ENCODE results near the gene GOLGA6L4. TPM values are rescaled to one million over a fixed set of nuclear protein-coding genes. Genes with fewer than 3 reads are reported as not detected.
"Not testable (repeated sequence)": the region's sequence is repeated elsewhere in the genome, so short reads cannot be mapped to it uniquely, and the experiment has no call there.

Gene GOLGA6L4, protein sequence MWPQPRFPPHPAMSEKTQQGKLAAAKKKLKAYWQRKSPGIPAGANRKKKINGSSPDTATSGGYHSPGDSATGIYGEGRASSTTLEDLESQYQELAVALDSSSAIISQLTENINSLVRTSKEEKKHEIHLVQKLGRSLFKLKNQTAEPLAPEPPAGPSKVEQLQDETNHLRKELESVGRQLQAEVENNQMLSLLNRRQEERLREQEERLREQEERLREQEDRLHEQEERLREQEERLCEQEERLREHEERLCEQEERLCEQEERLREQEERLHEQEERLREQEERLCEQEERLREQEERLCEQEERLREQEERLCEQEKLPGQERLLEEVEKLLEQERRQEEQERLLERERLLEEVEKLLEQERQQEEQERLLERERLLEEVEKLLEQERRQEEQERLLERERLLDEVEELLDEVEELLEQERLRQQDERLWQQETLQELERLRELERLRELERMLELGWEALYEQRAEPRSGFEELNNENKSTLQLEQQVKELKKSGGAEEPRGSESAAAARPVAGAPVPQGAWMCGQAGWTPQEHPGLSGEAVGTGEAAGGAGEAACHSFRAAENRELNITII
- total RNA-seq (1 to 10 TPM in 6 of 7 donors, under 1 TPM in 1; 0.51 to 4.4 (median 1.9) TPM), polyA plus RNA-seq (1 to 10 TPM; 1.2 to 3.5 (median 1.5) TPM)
- long read RNA-seq, donor 1 = 0 reads
- long read RNA-seq, donor 2 = 0 reads

DNA sequence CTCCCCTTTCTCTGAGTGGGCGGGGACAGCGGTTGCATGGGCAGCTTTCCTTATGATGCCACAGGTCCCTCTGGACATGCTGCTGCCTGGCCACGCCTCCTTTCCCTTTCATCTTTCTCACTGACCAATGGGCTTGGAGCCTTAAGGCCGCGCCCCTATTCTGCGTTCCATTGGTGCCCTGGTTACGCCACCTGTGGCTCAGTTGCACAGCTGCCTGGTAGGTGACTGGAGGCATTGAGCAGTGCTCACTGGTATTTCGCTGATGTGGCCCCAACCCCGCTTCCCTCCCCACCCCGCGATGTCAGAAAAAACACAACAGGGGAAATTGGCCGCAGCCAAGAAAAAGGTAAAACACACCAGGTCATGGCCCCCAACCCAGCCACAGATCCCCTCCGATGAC is at the start of gene GOLGA6L4:
Gene GOLGA6L4, plus strand, starts transcription at position 201 of the 400 bp plus-strand sequence. Its CDS starts 62 bp downstream, at position 263.
- 96% methylated on average over 7 of the region's 13 CpGs; no CpG with 5 or more reads in 4 of the 5 donors for WGBS, 5 donors

DNA sequence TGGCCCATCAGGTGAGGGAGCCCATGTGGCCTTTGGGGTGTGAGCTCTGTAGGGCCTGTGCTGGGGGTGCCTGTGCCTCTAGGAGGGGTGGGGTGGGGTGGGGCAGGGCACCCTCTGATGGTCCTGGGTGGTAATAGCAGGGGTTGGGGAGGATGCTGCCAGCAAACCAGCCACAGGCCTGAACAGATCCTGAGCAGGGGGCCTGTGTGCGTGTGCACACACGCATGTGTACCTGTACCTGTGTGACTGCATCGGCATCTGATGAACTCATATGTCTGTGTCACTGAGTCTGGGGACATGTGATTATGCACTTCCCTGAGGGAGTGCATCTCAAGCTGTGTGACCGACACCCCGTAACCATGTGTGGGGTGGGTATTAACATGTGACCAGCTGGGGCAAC is 42.6 kb upstream of the GOLGA6L4 start:
- H3K27ac ChIP-seq; H3K4me3 ChIP-seq; H3K4me1 ChIP-seq; H3K27me3 ChIP-seq (replicated peaks in 1 of 7); H3K9me3 ChIP-seq; H3K36me3 ChIP-seq; DNase-seq; intact Hi-C loops (cut with DNase I; ENCODE audit: low total_unique reads): not testable (repeated sequence)
- no CpG with 5 or more reads among the region's 5 CpGs for WGBS, 5 donors

More for the DNA sequence above, at the start of gene GOLGA6L4:
- H3K27me3 ChIP-seq (replicated peaks in 1 of 7); DNase-seq; H3K27ac ChIP-seq; intact Hi-C loops (cut with DNase I; ENCODE audit: low total_unique reads); H3K9me3 ChIP-seq; H3K4me3 ChIP-seq; H3K4me1 ChIP-seq; H3K36me3 ChIP-seq: not testable (repeated sequence)

DNA sequence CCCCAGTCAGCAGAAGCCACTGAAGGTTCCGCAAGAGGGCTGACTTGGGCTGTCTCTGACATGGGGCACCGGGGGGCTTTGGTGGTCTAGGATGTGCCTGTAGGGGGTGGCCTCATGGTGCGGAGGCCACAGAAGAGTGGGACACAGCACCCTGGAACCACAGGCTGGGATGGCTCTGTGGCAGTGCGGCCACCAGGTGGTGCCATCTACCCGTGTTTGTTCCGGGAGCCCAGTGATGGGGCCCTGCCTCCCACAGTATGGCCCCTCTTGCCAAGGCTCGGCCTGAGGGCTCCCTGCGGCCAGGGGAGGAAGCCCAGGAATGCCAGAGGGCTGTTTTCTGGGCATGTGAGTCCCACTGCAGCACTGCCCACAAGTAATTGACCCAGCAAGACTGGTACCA is 40.0 kb upstream of the GOLGA6L4 start:
- DNase-seq; H3K36me3 ChIP-seq; H3K27ac ChIP-seq; H3K4me3 ChIP-seq; intact Hi-C loops (cut with DNase I; ENCODE audit: low total_unique reads); H3K27me3 ChIP-seq (replicated peaks in 1 of 7); H3K4me1 ChIP-seq; H3K9me3 ChIP-seq: not testable (repeated sequence)
- WGBS, 5 donors = no CpG with 5 or more reads among the region's 8 CpGs

DNA sequence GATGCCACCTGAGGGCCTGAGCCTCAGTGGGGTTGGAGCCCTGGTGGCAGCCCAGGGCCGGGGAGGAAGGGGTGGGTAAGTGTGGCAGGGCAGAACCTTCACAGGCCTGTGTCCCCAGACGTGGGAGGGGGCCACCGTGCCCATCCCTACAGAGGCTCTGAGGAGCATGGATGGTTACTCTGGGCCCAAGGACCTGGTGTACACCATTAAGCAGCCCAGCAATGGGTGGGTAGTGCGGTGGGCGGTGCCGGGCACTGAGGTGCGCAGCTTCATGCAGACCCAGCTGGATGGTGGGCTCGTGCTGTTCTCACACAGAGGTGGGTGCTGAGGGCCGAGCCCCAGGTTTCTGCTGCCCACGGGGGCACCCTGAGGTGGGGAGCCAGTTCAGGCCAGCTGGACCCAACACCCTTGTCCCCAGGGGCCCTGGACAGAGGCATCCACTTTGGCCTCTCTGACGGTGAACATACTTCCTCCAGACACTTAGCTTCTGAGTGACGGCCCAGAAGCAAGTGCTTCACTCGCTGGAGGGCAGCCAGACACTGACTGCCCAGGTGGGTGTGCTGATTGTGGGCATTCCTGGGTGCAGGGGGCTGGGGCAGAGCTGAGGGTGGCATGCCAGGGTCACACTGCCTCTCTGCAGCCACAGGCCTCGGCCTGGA is 38.9 kb upstream of the GOLGA6L4 start:
- H3K27me3 ChIP-seq (replicated peaks in 1 of 7); H3K36me3 ChIP-seq; intact Hi-C loops (cut with DNase I; ENCODE audit: low total_unique reads); H3K4me3 ChIP-seq; H3K9me3 ChIP-seq; H3K27ac ChIP-seq; DNase-seq; H3K4me1 ChIP-seq: not testable (repeated sequence)
- no CpG with 5 or more reads among the region's 14 CpGs for WGBS, 5 donors

DNA sequence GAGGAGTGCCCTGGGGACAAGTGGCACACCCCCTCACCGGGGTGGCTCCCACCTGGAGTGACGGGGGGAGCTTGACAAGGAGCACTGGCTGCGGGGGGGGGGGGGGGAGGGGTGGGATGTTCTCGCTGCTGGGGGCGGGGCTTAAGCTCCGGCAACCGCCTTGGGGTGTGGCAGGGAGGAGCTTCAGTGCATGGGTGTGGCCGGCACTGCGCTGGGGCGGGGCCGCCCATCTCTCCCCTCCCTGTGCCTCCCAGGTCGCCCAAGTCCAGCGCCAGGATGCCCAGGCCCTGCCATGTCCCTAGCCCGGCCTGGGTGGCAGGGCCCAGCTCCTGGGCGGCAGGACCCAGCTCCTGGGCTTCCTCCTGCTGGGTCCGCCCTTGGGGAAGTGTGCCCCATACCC is 35.7 kb upstream of the GOLGA6L4 start:
- H3K9me3 ChIP-seq; intact Hi-C loops (cut with DNase I; ENCODE audit: low total_unique reads); H3K36me3 ChIP-seq; H3K27me3 ChIP-seq (replicated peaks in 1 of 7); H3K4me1 ChIP-seq; H3K27ac ChIP-seq; H3K4me3 ChIP-seq: not testable (repeated sequence)
- DNase-seq = peak; percentile 16
- WGBS, 5 donors = 95% methylated on average over 6 of the region's 16 CpGs; no CpG with 5 or more reads in 4 of the 5 donors

DNA sequence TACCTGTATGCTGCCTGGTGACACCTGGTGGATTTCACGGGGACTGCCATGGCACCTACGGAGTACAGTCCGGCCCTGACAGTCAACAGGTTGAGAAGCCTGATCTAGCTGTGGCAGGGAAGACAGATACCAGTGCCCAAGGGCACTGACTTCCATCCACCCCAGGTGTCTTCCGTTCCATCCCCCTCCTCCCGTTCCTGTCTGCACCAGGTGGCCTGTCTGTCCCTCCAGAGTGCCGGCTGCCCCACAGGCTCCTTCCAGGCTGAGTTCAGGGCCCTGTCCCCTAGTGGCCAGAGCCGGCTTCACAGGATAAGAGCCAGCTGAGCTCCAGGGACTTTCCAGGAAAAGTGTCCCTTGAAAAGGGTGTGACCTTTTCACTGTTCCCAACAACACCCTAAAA is 10.9 kb downstream of the GOLGA6L4 start:
- H3K4me3 ChIP-seq; H3K36me3 ChIP-seq; intact Hi-C loops (cut with DNase I; ENCODE audit: low total_unique reads); H3K9me3 ChIP-seq; H3K27ac ChIP-seq; H3K4me1 ChIP-seq; H3K27me3 ChIP-seq (replicated peaks in 1 of 7): not testable (repeated sequence)
- DNase-seq = peak; percentile 24
- 5 to 83% (median 23%) methylated on average over 3 to 4 of the region's 7 CpGs; no CpG with 5 or more reads in 1 of the 5 donors for WGBS, 5 donors
- TF ChIP-seq, protein P1, sequence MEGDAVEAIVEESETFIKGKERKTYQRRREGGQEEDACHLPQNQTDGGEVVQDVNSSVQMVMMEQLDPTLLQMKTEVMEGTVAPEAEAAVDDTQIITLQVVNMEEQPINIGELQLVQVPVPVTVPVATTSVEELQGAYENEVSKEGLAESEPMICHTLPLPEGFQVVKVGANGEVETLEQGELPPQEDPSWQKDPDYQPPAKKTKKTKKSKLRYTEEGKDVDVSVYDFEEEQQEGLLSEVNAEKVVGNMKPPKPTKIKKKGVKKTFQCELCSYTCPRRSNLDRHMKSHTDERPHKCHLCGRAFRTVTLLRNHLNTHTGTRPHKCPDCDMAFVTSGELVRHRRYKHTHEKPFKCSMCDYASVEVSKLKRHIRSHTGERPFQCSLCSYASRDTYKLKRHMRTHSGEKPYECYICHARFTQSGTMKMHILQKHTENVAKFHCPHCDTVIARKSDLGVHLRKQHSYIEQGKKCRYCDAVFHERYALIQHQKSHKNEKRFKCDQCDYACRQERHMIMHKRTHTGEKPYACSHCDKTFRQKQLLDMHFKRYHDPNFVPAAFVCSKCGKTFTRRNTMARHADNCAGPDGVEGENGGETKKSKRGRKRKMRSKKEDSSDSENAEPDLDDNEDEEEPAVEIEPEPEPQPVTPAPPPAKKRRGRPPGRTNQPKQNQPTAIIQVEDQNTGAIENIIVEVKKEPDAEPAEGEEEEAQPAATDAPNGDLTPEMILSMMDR (IDR thresholded peaks at IDR 0.05 in 8 of 11, conservative IDR thresholded peaks at IDR 0.05 in 3 of 11) = peak in 4 of 11 experiments; percentile 13 to 34 (median 19)

Small RNA genes lying within 50 kb of the gene (small RNA-seq; reads per million reads assigned to genes)
- 0 reads per million in 4 donors for gene RN7SL331P
- gene UBE2Q2P8 = 0 reads per million in 4 donors
